HCT116 (cell line): ENCODE measurements around the gene RNU2-63P. TPM values are rescaled to one million over a fixed set of nuclear protein-coding genes. Genes with fewer than 3 reads are reported as not detected.

ENCODE experiments used
- ATAC-seq: fragments of 200-7000 bp; cut with Tn5 transposase; 2 replicates; pipeline ENCODE4 v1.9.1; 2020; ENCODE audit warnings: mild to moderate bottlenecking, moderate library complexity
- BruUV-seq: library from RNA; stranded (reverse); fragments of 400-500 nt; replicated peaks from 2 replicates; lab custom pipeline; 2021; lab: Mats Ljungman, UMichigan
- CTCF ChIA-PET: fragments of 300-600 bp; sonication (Branson Sonifier 250); formaldehyde crosslinking; loops from one replicate; lab custom pipeline; 2021; ENCODE audit warnings: antibody characterized with exemption; lab: Charles Lee
- POLR2A ChIA-PET: fragments of 300-600, 350-600 bp; sonication (Branson Sonifier 250); formaldehyde crosslinking; loops from one replicate; lab custom pipeline; 2021; ENCODE audit warnings: antibody characterized with exemption; lab: Charles Lee
- RAD21 ChIA-PET, 2 experiments: fragments of 300-600 bp; sonication (Branson Sonifier 250); formaldehyde crosslinking; loops; one replicate each; lab custom pipeline; 2023; ENCODE audit warnings: low total read pairs in 2 of 2; ENCODE audit not compliant: uncharacterized antibody in 2 of 2, unreplicated experiment in 2 of 2, low non-redundant PET in 1 of 2; lab: Charles Lee
- DNase-seq: peaks from one replicate; pipeline ENCODE4 v3.0.0-alpha.2; 2010; ENCODE audit warnings: low read depth, low spot score
- H2AFZ ChIP-seq: fragments of 200-600 bp; shearing (Covaris generic), sonication (generic); 2 replicates; pipeline ENCODE4 v1.6.1; 2017; ENCODE audit warnings: low read depth, mixed run types, mixed read lengths, antibody characterized with exemption, low read length; ENCODE audit not compliant: poor library complexity, severe bottlenecking
- H3K27ac ChIP-seq: 2 replicates; pipeline ENCODE4 v1.5.1; 2012; ENCODE audit warnings: low read depth, low read length
- H3K27me3 ChIP-seq: fragments of 200-600 bp; sonication (generic); 2 replicates; pipeline ENCODE4 v1.6.1; 2016; ENCODE audit warnings: mixed run types, low read length, mixed read lengths; ENCODE audit not compliant: insufficient read depth
- H3K36me3 ChIP-seq, 2 experiments: fragments of 200-500 bp in 1 of 2; fragments of 200-600 bp in 1 of 2; sonication (Bioruptor generic) in 1 of 2; sonication (generic) in 1 of 2; 2 replicates each; pipeline versions ENCODE4 v1.5.1 to v1.6.1; 2014 to 2016; ENCODE audit warnings: low read length in 2 of 2, inconsistent platforms in 1 of 2, mixed read lengths in 1 of 2, mixed run types in 1 of 2; ENCODE audit not compliant: insufficient read depth in 2 of 2, control insufficient read depth in 1 of 2
- H3K4me1 ChIP-seq, 2 experiments: fragments of 200-600 bp in 1 of 2; sonication (generic) in 1 of 2; 2 replicates each; pipeline versions ENCODE4 v1.5.1 to v1.6.1; 2012 to 2017; ENCODE audit warnings: low read length in 2 of 2, inconsistent platforms in 1 of 2, mild to moderate bottlenecking in 1 of 2, mixed read lengths in 1 of 2, mixed run types in 1 of 2, moderate library complexity in 1 of 2; ENCODE audit not compliant: insufficient read depth in 2 of 2, control insufficient read depth in 1 of 2
- H3K4me2 ChIP-seq: fragments of 200-600 bp; sonication (generic); 2 replicates; pipeline ENCODE4 v1.6.1; 2017; ENCODE audit warnings: mixed run types, low read length, mixed read lengths
- H3K4me3 ChIP-seq, 2 experiments: fragments of 200-600 bp in 1 of 2; sonication (generic) in 1 of 2; replicated peaks in 1 of 2; 2 replicates each; pipeline ENCODE4 v1.5.1; 2011 to 2016; ENCODE audit warnings: low read length in 2 of 2, control low read depth in 1 of 2, low read depth in 1 of 2, mild to moderate bottlenecking in 1 of 2, mixed read lengths in 1 of 2, mixed run types in 1 of 2
- H3K79me2 ChIP-seq: fragments of 200-600 bp; sonication (generic); 2 replicates; pipeline ENCODE4 v1.6.1; 2017; ENCODE audit warnings: mild to moderate bottlenecking, mixed run types, low read length, moderate library complexity, mixed read lengths; ENCODE audit not compliant: insufficient read depth
- H3K9ac ChIP-seq: fragments of 200-600 bp; sonication (generic); 2 replicates; pipeline ENCODE4 v1.6.1; 2016; ENCODE audit warnings: low read length, mixed read lengths
- H3K9me2 ChIP-seq: fragments of 200-600 bp; sonication (generic), shearing (Covaris generic); 2 replicates; pipeline ENCODE4 v1.6.1; 2017; ENCODE audit warnings: mixed run types, mild to moderate bottlenecking, moderate library complexity; ENCODE audit not compliant: insufficient read depth
- H3K9me3 ChIP-seq, 2 experiments: fragments of 200-500 bp in 1 of 2; fragments of 200-600 bp in 1 of 2; sonication (Bioruptor generic) in 1 of 2; sonication (generic) in 1 of 2; 2 replicates each; pipeline ENCODE4 v1.6.1; 2014 to 2017; ENCODE audit warnings: low read length in 2 of 2, mixed read lengths in 2 of 2, inconsistent platforms in 1 of 2, low read depth in 1 of 2, mild to moderate bottlenecking in 1 of 2, mixed run types in 1 of 2, moderate library complexity in 1 of 2; ENCODE audit not compliant: control insufficient read depth in 1 of 2, insufficient read depth in 1 of 2
- H4K20me1 ChIP-seq: fragments of 200-600 bp; sonication (generic), shearing (Covaris generic); 2 replicates; pipeline ENCODE4 v1.6.1; 2017; ENCODE audit warnings: mixed run types, mild to moderate bottlenecking, moderate library complexity; ENCODE audit not compliant: insufficient read depth
- ATF3 ChIP-seq: IDR thresholded peaks from 2 replicates; pipeline ENCODE4 v1.6.1; 2012
- CEBPB ChIP-seq: IDR thresholded peaks from 2 replicates; pipeline ENCODE4 v1.6.1; 2012; ENCODE audit warnings: low read depth
- CTCF ChIP-seq, 3 experiments: fragments of 200-600 bp in 1 of 3; sonication (generic) in 1 of 3; IDR thresholded peaks in 2 of 3; conservative IDR thresholded peaks in 1 of 3; 2 replicates each; pipeline ENCODE4 v1.5.1; 2012 to 2017; ENCODE audit warnings: low read depth in 2 of 3, low read length in 2 of 3, antibody characterized with exemption in 1 of 3, borderline replicate concordance in 1 of 3, control low read depth in 1 of 3, mild to moderate bottlenecking in 1 of 3, mixed read lengths in 1 of 3, mixed run types in 1 of 3, moderate library complexity in 1 of 3; ENCODE audit not compliant: insufficient read depth in 1 of 3
- ELF1 ChIP-seq: IDR thresholded peaks from 2 replicates; pipeline ENCODE4 v1.6.1; 2012; ENCODE audit warnings: low read depth, borderline replicate concordance
- EZH2 ChIP-seq: fragments of 200-600 bp; sonication (generic); IDR thresholded peaks from 2 replicates; pipeline ENCODE4 v1.6.1; 2017; ENCODE audit warnings: antibody characterized with exemption, mixed run types
- EZH2phosphoT487 ChIP-seq: fragments of 200-600 bp; IDR thresholded peaks from 2 replicates; pipeline ENCODE4 v1.6.1; 2018; ENCODE audit warnings: antibody characterized with exemption, borderline replicate concordance
- JUND ChIP-seq: IDR thresholded peaks from 2 replicates; pipeline ENCODE4 v1.6.1; 2012
- MAX ChIP-seq: IDR thresholded peaks from 2 replicates; pipeline ENCODE4 v1.6.1; 2012
- POLR2A ChIP-seq: IDR thresholded peaks from 2 replicates; pipeline ENCODE4 v1.7.0; 2011; ENCODE audit warnings: borderline replicate concordance; ENCODE audit not compliant: insufficient read depth, insufficient read length; ENCODE audit errors: extremely low read depth
- POLR2AphosphoS5 ChIP-seq: IDR thresholded peaks from 2 replicates; pipeline ENCODE4 v1.6.1; 2011; ENCODE audit warnings: mild to moderate bottlenecking, low read depth, low read length, moderate library complexity
- SP1 ChIP-seq: IDR thresholded peaks from 2 replicates; pipeline ENCODE4 v1.6.1; 2012; ENCODE audit warnings: low read depth
- TCF7L2 ChIP-seq: IDR thresholded peaks from 2 replicates; pipeline ENCODE4 v1.7.0; 2011; ENCODE audit warnings: borderline replicate concordance, inconsistent platforms; ENCODE audit not compliant: insufficient read depth, insufficient read length; ENCODE audit errors: extremely low read depth
- intact Hi-C: fragments of 100-400 bp; cut with micrococcal nuclease; formaldehyde crosslinking; loops from 2 replicates; pipeline ENCODE4 v1.10.0; 2022
- total RNA-seq: library from RNA; stranded (reverse); gene quantifications from one replicate; pipeline ENCODE4 v1.2.1, GENCODE V29; 2021; ENCODE audit not compliant: unreplicated experiment

RNU2-63P gene
- total RNA-seq, 1 experiment from 2014 or later: 7.4 TPM

- POLR2A ChIA-PET: interaction anchor here (1.5 kb wide), 1 partner anchor 38 kb away, joined by 11 read pairs; the partner anchor contains the start of gene RNU2-63P
- intact Hi-C loops: no loop called here
- Histone ChIP-seq H3K36me3 (no peaks in the 10 kb centered on the region), H3K27me3 (no peaks in the 10 kb centered on the region), H3K4me2 (peak overlapping the region; percentile 71), H4K20me1 (no peaks in the 10 kb centered on the region)
- no peak for ATAC-seq
- no TSS peak for BruUV-seq
- TF ChIP-seq ATF3 (no peak), POLR2AphosphoS5 (no peak; the same call in 1 of the 2 replicates), EZH2phosphoT487 (no peak), JUND (no peak), TCF7L2 (no peak)
- TF ChIP-seq, all 23 proteins: peak for 0
- H3K9me3 ChIP-seq: no peaks in the 10 kb centered on the region
- DNase-seq: no peak
- H3K9me2 ChIP-seq: no peaks in the 10 kb centered on the region
- H3K4me3 ChIP-seq: peak overlapping the region; percentile 82 to 91
- H3K27ac ChIP-seq: peak overlapping the region; percentile 92
- H3K4me1 ChIP-seq: peaks cover 7 to 21% of the 10 kb centered on the region in 2 experiments; a peak in 3 of 4 replicates
- peaks cover 26% of the 10 kb centered on the region for H3K79me2 ChIP-seq
- H2AFZ ChIP-seq: no peak overlapping the region
- ChIA-PET RAD21 (no interaction called here), CTCF (no interaction called here)
- peak overlapping the region; percentile 91 for H3K9ac ChIP-seq
Measured at GRCh38 chr2:88053934-88054781, 37.8 kb upstream of the RNU2-63P start.

- H3K27ac ChIP-seq: no peak overlapping the region
- no peaks in the 10 kb centered on the region for H3K9me2 ChIP-seq
- TF ChIP-seq ELF1: no peak
- no peak for TF ChIP-seq SP1
- TF ChIP-seq CTCF (IDR thresholded peaks at IDR 0.05 in 2 of 3, conservative IDR thresholded peaks at IDR 0.05 in 1 of 3; ENCODE audit: borderline replicate concordance in 1 of 3, insufficient read depth in 1 of 3, low read depth in 2 of 3, low read length in 2 of 3): no peak
- TF ChIP-seq POLR2A: no peak
- TF ChIP-seq MAX: no peak
- TF ChIP-seq EZH2: no peak
- TF ChIP-seq CEBPB: no peak
- no peaks in the 10 kb centered on the region for H4K20me1 ChIP-seq
- peaks cover 7 to 21% of the 10 kb centered on the region in 2 experiments; a peak in 3 of 4 replicates for H3K4me1 ChIP-seq
- no peak overlapping the region for H3K4me3 ChIP-seq
- no peak overlapping the region for H3K9ac ChIP-seq
- CTCF ChIA-PET: no interaction called here
- BruUV-seq: no TSS peak
- POLR2A ChIA-PET: no interaction called here
- RAD21 ChIA-PET: no interaction called here
- intact Hi-C loops: no loop called here
- ATAC-seq (no peak), DNase-seq (no peak)
- no peak overlapping the region for H2AFZ ChIP-seq
- peaks cover 26% of the 10 kb centered on the region for H3K79me2 ChIP-seq
- H3K27me3 ChIP-seq: no peaks in the 10 kb centered on the region
- no peaks in the 10 kb centered on the region for H3K36me3 ChIP-seq
- H3K4me2 ChIP-seq: peak overlapping the region; percentile 71; the same call in 1 of the 2 replicates
- no peaks in the 10 kb centered on the region for H3K9me3 ChIP-seq
Measured at GRCh38 chr2:88053296-88053695, 36.9 kb upstream of the RNU2-63P start.
